Panc1 (cell line): ENCODE results near the gene KIAA0232.

ENCODE experiments used
- POLR2AphosphoS5 ChIP-seq: IDR thresholded peaks from 2 replicates; pipeline ENCODE4 v1.6.1; 2012; ENCODE audit warnings: mild to moderate bottlenecking, low read depth, low read length, moderate library complexity
- SIN3A ChIP-seq: IDR thresholded peaks from 2 replicates; pipeline ENCODE4 v1.6.1; 2012; ENCODE audit warnings: low read depth, mild to moderate bottlenecking, low read length, moderate library complexity, borderline replicate concordance; ENCODE audit not compliant: insufficient read depth
- TCF7L2 ChIP-seq: IDR thresholded peaks from 2 replicates; pipeline ENCODE4 v1.6.1; 2011; ENCODE audit warnings: mild to moderate bottlenecking, low read depth, low read length, inconsistent platforms
- TF ChIP-seq, protein P1 (sequence below): fragments of 450-650 bp; IDR thresholded peaks from 2 replicates; pipeline ENCODE4 v1.5.1; 2017; ENCODE audit warnings: mild to moderate bottlenecking
- TF ChIP-seq, protein P2 (sequence below), 2 experiments: IDR thresholded peaks; 2 replicates each; pipeline ENCODE4 v1.6.1; 2011 to 2012; ENCODE audit warnings: low read depth in 2 of 2, control low read depth in 1 of 2, low read length in 1 of 2, mild to moderate bottlenecking in 1 of 2, moderate library complexity in 1 of 2; ENCODE audit not compliant: insufficient read depth in 1 of 2

DNA sequence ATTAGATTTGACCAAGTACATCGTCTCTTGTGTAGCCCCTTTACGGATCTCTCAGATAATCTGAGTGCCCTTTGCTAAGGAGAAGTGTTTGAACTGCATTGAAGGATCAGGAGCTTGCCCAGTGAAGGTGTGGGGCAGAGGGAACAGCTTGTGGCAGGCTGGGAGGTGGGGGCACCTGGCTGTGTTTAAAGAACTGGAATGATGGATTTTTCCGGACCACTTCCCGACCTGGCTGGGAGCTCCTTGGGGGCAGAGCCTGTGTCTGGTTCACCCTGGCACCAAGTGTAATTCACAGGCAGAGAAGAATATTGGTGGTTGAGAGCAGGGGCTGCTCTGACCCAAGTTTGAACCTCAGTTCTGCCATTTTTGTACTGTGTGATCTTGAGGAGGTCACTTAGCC is 145.6 kb downstream of the KIAA0232 start:
- TF ChIP-seq POLR2AphosphoS5 (no peak), SIN3A (no peak), TCF7L2 (no peak)
- TF ChIP-seq, protein P1, sequence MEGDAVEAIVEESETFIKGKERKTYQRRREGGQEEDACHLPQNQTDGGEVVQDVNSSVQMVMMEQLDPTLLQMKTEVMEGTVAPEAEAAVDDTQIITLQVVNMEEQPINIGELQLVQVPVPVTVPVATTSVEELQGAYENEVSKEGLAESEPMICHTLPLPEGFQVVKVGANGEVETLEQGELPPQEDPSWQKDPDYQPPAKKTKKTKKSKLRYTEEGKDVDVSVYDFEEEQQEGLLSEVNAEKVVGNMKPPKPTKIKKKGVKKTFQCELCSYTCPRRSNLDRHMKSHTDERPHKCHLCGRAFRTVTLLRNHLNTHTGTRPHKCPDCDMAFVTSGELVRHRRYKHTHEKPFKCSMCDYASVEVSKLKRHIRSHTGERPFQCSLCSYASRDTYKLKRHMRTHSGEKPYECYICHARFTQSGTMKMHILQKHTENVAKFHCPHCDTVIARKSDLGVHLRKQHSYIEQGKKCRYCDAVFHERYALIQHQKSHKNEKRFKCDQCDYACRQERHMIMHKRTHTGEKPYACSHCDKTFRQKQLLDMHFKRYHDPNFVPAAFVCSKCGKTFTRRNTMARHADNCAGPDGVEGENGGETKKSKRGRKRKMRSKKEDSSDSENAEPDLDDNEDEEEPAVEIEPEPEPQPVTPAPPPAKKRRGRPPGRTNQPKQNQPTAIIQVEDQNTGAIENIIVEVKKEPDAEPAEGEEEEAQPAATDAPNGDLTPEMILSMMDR, result no peak
- TF ChIP-seq, protein P2, sequence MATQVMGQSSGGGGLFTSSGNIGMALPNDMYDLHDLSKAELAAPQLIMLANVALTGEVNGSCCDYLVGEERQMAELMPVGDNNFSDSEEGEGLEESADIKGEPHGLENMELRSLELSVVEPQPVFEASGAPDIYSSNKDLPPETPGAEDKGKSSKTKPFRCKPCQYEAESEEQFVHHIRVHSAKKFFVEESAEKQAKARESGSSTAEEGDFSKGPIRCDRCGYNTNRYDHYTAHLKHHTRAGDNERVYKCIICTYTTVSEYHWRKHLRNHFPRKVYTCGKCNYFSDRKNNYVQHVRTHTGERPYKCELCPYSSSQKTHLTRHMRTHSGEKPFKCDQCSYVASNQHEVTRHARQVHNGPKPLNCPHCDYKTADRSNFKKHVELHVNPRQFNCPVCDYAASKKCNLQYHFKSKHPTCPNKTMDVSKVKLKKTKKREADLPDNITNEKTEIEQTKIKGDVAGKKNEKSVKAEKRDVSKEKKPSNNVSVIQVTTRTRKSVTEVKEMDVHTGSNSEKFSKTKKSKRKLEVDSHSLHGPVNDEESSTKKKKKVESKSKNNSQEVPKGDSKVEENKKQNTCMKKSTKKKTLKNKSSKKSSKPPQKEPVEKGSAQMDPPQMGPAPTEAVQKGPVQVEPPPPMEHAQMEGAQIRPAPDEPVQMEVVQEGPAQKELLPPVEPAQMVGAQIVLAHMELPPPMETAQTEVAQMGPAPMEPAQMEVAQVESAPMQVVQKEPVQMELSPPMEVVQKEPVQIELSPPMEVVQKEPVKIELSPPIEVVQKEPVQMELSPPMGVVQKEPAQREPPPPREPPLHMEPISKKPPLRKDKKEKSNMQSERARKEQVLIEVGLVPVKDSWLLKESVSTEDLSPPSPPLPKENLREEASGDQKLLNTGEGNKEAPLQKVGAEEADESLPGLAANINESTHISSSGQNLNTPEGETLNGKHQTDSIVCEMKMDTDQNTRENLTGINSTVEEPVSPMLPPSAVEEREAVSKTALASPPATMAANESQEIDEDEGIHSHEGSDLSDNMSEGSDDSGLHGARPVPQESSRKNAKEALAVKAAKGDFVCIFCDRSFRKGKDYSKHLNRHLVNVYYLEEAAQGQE (IDR thresholded peaks at IDR 0.05; ENCODE audit: insufficient read depth in 1 of 2, low read depth in 2 of 2, low read length in 1 of 2), result no peak
